MCF 10A (cell line): ENCODE results near the gene TTC4. TPM values are rescaled to one million over a fixed set of nuclear protein-coding genes. Genes with fewer than 3 reads are reported as not detected.

Experiments
- BruUV-seq: library from RNA; stranded (reverse); fragments of 400-500 nt; replicated peaks from 2 replicates; lab custom pipeline; 2021; lab: Mats Ljungman, UMichigan
- CTCF ChIA-PET: fragments of 300-600 bp; sonication (Branson Sonifier 250); formaldehyde crosslinking; extraction: SDS; loops from one replicate; lab custom pipeline; 2021; ENCODE audit warnings: antibody characterized with exemption, inconsistent platforms; lab: Yijun Ruan, JAX
- POLR2A ChIA-PET: fragments of 300-600, 350-650 bp; sonication (Branson Sonifier 250); formaldehyde crosslinking; extraction: SDS; loops from one replicate; lab custom pipeline; 2020; ENCODE audit warnings: antibody characterized with exemption, inconsistent platforms; lab: Yijun Ruan, JAX
- DNase-seq: peaks from one replicate; pipeline ENCODE4 v3.0.0-alpha.2; 2018; ENCODE audit not compliant: unreplicated experiment
- H3K27ac Mint-ChIP-seq: one replicate; pipeline ENCODE4 v1.8.0; 2022; ENCODE audit warnings: mild to moderate bottlenecking, low read depth, mixed read lengths; ENCODE audit not compliant: unreplicated experiment
- H3K27me3 Mint-ChIP-seq: one replicate; pipeline ENCODE4 v1.8.0; 2022; ENCODE audit warnings: mixed read lengths; ENCODE audit not compliant: insufficient read depth, unreplicated experiment
- H3K36me3 Mint-ChIP-seq: one replicate; pipeline ENCODE4 v1.8.0; 2022; ENCODE audit warnings: mild to moderate bottlenecking, moderate library complexity, mixed read lengths; ENCODE audit not compliant: insufficient read depth, unreplicated experiment
- H3K4me1 Mint-ChIP-seq: one replicate; pipeline ENCODE4 v1.8.0; 2022; ENCODE audit warnings: mixed read lengths; ENCODE audit not compliant: insufficient read depth, unreplicated experiment
- H3K4me3 Mint-ChIP-seq: one replicate; pipeline ENCODE4 v1.8.0; 2022; ENCODE audit warnings: mild to moderate bottlenecking, moderate library complexity, mixed read lengths; ENCODE audit not compliant: unreplicated experiment
- H3K9me3 Mint-ChIP-seq: one replicate; pipeline ENCODE4 v1.8.0; 2022; ENCODE audit warnings: mixed read lengths; ENCODE audit not compliant: unreplicated experiment
- CTCF ChIP-seq: fragments of 200-600 bp; IDR thresholded peaks from one replicate; pipeline ENCODE4 v1.8.0; 2022; ENCODE audit warnings: antibody characterized with exemption, mild to moderate bottlenecking; ENCODE audit not compliant: unreplicated experiment
- intact Hi-C: fragments of 100-400 bp; cut with micrococcal nuclease; formaldehyde crosslinking; loops from 2 replicates; pipeline ENCODE4 v1.14.1; 2022
- total RNA-seq: library from RNA; stranded (reverse); gene quantifications from 2 replicates; pipeline ENCODE4 v1.2.3, GENCODE V29; 2022

The TTC4 gene
- total RNA-seq, 1 experiment from 2014 or later: 25.0 TPM

- Mint-ChIP-seq H3K36me3 (no peaks in the 10 kb centered on the region), H3K27ac (no peak overlapping the region), H3K27me3 (no peaks in the 10 kb centered on the region), H3K4me3 (no peak overlapping the region), H3K4me1 (no peaks in the 10 kb centered on the region), H3K9me3 (no peaks in the 10 kb centered on the region)
- POLR2A ChIA-PET: no interaction called here
- TF ChIP-seq CTCF: no peak
- intact Hi-C loops: no loop called here
- no TSS peak for BruUV-seq
- no peak for DNase-seq
- CTCF ChIA-PET: interaction anchor here (0.8 kb wide), 1 partner anchor 11 kb away, joined by 3 read pairs; no protein-coding TSS in a partner anchor
Observed at GRCh38 chr1:54686155-54686554, 29.5 kb upstream of the TTC4 start.

GRCh38 chr1:54694771-54695170 lies 20.9 kb upstream of the TTC4 start:
- Mint-ChIP-seq H3K4me3 (no peak overlapping the region), H3K36me3 (no peaks in the 10 kb centered on the region), H3K27ac (no peak overlapping the region), H3K27me3 (peaks cover 45% of the 10 kb centered on the region), H3K4me1 (no peaks in the 10 kb centered on the region), H3K9me3 (no peaks in the 10 kb centered on the region)
- intact Hi-C loops: no loop called here
- POLR2A ChIA-PET: no interaction called here
- no peak for TF ChIP-seq CTCF
- DNase-seq: no peak
- CTCF ChIA-PET: no interaction called here
- BruUV-seq: no TSS peak

DNA sequence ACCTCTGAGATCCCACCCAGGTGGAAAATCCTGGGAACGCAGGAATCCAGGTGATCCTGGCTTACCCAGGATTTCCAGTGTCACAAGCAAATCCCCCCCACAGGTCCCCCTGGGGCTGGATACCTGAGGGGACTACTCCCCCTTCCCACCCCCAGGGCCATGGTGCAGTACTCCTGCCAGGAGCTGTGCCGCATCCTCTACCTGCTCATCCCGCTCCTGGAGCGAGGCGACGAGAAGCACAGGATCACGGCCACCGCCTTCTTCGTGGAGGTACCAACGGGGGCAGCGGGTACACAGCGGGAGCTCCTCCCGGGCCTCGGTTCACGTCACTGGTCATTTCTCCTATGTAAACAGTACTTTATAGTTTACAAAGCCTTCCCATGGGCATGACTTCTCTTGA lies 20.4 kb upstream of the TTC4 start:
- no peak for DNase-seq
- no peak overlapping the region for H3K4me3 Mint-ChIP-seq
- no peaks in the 10 kb centered on the region for H3K36me3 Mint-ChIP-seq
- intact Hi-C loops: no loop called here
- ChIA-PET POLR2A (no interaction called here), CTCF (interaction anchor here (1.2 kb wide), 1 partner anchor 106 kb away, joined by 3 read pairs; no protein-coding TSS in a partner anchor)
- TF ChIP-seq CTCF: no peak
- no peak overlapping the region for H3K27ac Mint-ChIP-seq
- H3K9me3 Mint-ChIP-seq: no peaks in the 10 kb centered on the region
- no TSS peak for BruUV-seq
- no peaks in the 10 kb centered on the region for H3K4me1 Mint-ChIP-seq
- peaks cover 45% of the 10 kb centered on the region for H3K27me3 Mint-ChIP-seq

- Mint-ChIP-seq H3K4me1 (no peaks in the 10 kb centered on the region), H3K36me3 (no peaks in the 10 kb centered on the region), H3K27ac (no peak overlapping the region), H3K9me3 (no peaks in the 10 kb centered on the region), H3K4me3 (no peak overlapping the region), H3K27me3 (peaks cover 47% of the 10 kb centered on the region)
- no peak for DNase-seq
- CTCF ChIA-PET: interaction anchor here (1.2 kb wide), 1 partner anchor 106 kb away, joined by 3 read pairs; no protein-coding TSS in a partner anchor
- intact Hi-C loops: no loop called here
- POLR2A ChIA-PET: no interaction called here
- TF ChIP-seq CTCF: no peak
- BruUV-seq: no TSS peak
Observed at GRCh38 chr1:54695764-54696163, 19.9 kb upstream of the TTC4 start.
